NCI-H2029 treated with DMSO at 0.1 percent for 48 hours (cell line): ENCODE results near the gene AHCYL2.
"Not testable (repeated sequence)": the region's sequence is repeated elsewhere in the genome, so short reads cannot be mapped to it uniquely, and the experiment has no call there.

Source experiments
- DNase-seq: peaks from one replicate; lab custom pipeline; 2025; lab: John Stamatoyannopoulos, UW

The AHCYL2 gene

DNA sequence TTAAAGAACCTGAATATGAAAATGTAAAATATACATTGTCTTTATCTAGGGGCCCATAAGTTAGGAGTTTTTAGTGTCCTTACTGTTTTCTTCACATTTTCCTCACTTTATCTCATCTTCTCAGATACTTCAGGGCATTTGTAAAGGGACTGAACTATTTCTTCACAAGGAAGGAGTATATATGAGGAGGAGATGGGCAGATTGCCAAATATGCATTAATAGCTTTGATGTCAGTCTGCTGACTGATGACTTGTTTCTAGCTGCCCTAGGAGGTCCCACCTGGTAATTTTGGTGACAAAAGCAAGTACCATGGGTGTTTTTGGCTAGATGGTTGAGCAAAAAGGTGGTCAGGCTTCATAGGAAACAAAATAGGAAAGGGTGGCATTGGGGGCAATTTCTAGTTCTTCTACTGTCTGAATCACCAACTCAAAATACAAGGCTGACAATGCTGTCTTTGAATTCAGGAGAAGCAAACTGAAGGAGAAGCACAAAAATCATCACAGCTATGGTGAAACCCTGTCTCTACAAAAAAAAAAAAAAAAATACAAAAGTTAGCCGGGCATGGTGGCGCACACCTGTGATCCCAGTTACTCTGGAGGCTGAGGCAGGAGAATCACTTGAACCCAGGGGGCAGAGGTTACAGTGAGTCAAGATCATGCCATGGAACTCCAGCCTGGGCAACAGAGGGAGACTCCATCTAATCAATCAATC lies 199.0 kb downstream of the AHCYL2 start:
- DNase-seq: no peak

DNA sequence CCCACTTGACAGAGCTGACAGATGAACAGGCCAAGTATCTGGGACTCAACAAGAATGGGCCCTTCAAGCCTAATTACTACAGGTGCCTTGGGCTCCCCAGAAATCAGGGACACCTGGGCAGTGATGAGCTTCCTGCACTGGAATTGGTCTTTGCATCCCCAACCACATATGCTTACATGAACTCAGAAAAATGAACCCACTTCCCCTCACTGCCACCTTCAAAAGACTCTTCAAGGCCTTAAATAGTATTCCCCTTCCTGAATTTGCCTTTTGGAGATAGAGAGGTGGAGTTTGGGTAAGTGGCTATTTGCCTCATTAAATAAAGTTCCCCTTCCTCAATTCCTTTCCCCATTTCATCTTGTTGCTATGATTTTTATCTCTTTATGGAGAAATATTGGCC lies 201.7 kb downstream of the AHCYL2 start:
- no peak for DNase-seq

GRCh38 chr7:129427526-129428045 lies 202.8 kb downstream of the AHCYL2 start:
- DNase-seq: no peak

DNA sequence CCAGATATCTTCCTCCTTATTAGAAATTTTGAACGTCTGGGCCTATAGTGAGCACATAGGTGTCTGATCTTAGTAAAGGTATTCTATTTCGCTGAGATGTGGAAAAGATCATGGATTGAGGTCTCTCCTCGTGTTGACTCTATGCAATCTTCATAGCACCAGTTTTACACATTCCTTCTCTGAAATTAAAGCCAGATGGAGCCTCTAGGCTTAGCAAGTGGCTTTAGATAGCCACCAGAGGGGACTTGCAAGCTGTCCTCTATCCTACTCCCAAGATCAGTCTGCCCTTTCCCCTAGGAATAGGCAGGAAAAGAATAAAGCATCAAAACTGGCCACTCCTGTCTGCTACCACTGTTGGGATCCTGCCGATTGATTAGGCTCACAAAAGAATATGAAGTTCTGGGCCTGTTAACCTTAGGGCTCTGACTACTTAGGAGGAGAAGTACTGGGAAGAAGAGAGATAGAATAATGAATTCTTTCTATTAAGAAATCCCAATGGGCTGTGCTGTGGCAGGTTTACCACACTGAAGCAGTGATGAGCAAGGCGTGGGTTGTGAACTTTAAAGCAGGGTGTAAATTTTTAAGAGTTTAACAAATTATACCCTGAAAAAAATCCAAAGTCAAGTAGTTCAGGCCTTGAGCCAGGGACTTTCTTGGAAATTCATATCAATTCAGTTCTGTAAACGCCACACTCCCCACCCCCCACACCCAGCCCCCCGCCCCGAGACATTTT lies 207.2 kb downstream of the AHCYL2 start:
- DNase-seq: no peak

- peak; percentile 60 for DNase-seq
These were observed 209.2 kb downstream of the AHCYL2 start, which contains the start of gene STRIP2 for GRCh38 chr7:129433847-129434674. Gene STRIP2, plus strand, starts transcription at chr7:129434432. Its CDS starts 41 bp downstream, at chr7:129434473.

GRCh38 chr7:129434675-129435318 lies 210.0 kb downstream of the AHCYL2 start:
- DNase-seq: no peak

- no peak for DNase-seq
These were observed 210.6 kb downstream of the AHCYL2 start for GRCh38 chr7:129435414-129435829.

GRCh38 chr7:129436335-129436923 lies 211.6 kb downstream of the AHCYL2 start:
- DNase-seq: no peak

DNA sequence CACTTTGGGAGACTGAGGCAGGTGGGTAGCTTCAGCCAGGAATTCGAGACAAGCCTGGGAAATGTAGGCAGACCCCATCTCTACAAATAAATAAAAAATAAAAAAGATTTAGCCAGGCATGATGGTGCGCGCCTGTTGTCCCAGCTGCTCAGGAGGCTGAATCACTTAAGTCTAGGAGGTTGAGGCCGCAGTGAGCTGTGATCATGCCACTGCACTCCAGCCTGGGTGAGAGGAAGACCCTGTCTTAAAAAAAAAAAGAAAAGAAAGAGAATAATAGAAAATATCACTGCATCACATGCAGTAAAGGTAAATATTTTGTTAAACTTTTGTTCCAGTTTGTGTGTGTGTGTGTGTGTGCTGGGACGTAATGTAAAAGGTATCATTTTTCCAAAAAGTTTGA lies 212.4 kb downstream of the AHCYL2 start:
- no peak for DNase-seq

- DNase-seq: no peak
These were observed 213.5 kb downstream of the AHCYL2 start for GRCh38 chr7:129438281-129438838.

DNA sequence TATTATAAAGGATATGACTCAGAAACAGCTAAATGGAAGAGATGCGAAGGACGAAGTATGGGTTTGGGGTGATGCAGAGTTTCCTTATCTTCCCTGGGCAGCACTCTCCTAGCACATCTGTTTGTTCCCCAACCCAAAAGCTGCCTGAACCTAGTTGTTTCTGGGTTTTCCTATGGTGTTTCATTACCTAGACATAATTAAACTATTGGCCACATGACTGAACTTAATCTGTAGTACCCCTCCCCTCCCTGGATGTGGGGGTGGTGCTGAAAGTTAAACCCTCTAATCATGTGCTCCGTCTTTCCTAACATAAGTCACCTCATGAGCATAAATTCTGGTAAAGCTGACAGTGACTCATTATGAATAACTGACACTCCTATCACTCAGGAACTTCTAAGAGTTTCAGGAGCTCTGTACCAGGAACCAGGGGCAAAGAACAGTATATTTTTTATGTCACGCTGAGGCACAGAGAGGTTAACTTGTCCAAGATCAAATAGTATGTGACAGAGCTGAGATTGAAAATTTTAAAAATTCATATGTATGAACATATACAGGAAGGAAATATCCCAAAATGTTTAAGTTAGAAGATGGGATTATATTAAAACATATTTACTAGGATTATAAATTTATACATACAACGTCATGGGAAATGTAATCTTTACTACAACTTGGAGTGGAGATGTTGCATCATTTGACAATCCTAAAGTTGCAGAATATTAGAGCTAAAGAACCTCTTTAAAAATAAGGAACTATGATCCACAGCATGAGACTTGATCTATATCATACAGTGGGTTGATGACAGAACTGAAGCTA lies 214.2 kb downstream of the AHCYL2 start:
- no peak for DNase-seq

- no peak for DNase-seq
These were observed 215.3 kb downstream of the AHCYL2 start for GRCh38 chr7:129439963-129440625.

DNA sequence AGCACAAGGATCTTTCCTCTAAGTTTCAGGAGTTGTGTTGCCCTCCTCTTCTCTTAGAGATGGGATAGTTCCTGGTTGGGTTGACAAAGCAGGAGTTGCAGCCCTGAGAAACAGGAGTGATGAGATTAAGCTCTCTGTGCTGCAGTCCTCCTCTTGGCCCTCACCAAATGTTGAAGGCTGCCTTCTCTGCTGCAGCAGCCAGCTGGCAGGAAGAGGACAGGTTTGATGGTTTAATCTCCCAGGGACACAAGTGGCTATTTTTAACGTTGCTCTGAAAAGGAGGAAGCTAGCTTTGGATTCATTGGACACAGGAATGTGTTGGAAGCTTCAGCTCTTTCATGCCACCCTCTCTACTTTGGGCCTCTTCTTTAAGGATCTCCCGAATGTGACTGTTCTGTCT lies 218.8 kb downstream of the AHCYL2 start:
- no peak for DNase-seq

DNA sequence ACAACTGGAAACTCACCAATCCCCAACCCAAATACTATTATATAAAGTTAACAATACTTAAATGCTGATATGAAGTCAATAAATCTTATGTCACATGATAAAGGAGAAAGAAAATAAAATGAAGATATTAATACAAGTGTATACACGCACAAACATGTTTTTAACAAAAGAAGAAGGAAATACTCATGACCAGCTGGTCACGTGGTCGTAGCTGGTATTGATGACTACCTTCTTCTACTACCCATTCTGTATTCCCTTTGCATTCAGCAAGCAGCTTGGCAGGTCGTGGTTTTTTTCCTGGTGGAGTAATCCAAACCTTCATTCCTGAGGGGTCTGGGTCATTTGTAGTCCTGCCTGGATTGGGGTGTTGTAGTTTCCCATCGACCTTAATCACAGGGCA lies 219.9 kb downstream of the AHCYL2 start:
- DNase-seq: not testable (repeated sequence)

DNA sequence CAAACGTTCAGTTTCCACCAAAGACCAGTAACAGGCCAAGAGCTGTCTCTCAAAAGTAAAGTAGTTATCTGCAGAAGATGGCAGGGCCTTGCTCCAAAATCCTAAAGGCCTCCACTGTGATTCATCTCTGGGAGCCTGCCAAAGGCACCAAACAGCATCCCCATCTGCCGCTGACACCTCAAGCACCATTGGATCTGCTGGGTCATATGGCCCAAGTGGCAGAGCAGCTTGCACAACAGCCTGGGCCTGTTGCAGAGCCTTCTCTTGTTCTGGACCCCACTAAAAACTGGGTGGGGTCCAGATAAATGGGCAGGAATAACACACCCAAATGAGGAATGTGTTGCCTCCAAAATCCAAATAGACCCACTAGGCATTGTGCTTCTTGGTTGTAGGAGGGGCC lies 222.1 kb downstream of the AHCYL2 start:
- DNase-seq: not testable (repeated sequence)

DNA sequence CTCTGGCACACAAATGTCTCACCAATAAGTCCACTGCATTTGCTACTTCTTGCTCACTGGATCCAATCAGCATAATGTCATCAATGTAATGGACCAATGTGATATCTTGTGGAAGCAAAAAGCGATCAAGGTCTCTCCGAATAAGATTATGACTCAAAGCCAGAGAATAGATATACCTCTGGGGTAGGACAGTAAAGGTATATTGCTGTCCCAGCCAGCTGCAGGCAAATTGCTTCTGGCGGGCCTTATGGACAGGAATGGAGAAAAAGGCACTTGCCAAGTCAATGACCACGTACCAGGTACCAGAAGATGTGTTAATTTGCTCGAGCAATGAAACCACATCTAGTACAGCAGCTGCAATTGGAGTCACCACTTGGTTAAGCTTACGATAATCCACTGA lies 222.6 kb downstream of the AHCYL2 start:
- not testable (repeated sequence) for DNase-seq

GRCh38 chr7:129448608-129449007 lies 223.8 kb downstream of the AHCYL2 start:
- not testable (repeated sequence) for DNase-seq

- DNase-seq: no peak
These were observed 225.5 kb downstream of the AHCYL2 start for GRCh38 chr7:129450295-129450694.

GRCh38 chr7:129452589-129453231 lies 227.9 kb downstream of the AHCYL2 start:
- DNase-seq: no peak
